Liver (tissue), 3 donors: ENCODE data around the gene TSPAN7.

Experiments used
- EGR1 ChIP-seq, 2 donors: IDR thresholded peaks; 2 replicates each; pipeline ENCODE4 v1.6.1; 2016 to 2018; ENCODE audit warnings: antibody characterized with exemption in 2 of 2, low read depth in 2 of 2
- FOXA1 ChIP-seq: IDR thresholded peaks from 2 replicates; pipeline ENCODE4 v1.6.1; 2016; ENCODE audit warnings: antibody characterized with exemption
- FOXA2 ChIP-seq: IDR thresholded peaks from 2 replicates; pipeline ENCODE4 v1.6.1; 2016; ENCODE audit warnings: antibody characterized with exemption
- GABPA ChIP-seq, 2 donors: IDR thresholded peaks in 1 of 2; conservative IDR thresholded peaks in 1 of 2; 2 replicates each; pipeline ENCODE4 v1.6.1; 2016; ENCODE audit warnings: antibody characterized with exemption in 2 of 2, mild to moderate bottlenecking in 1 of 2, moderate library complexity in 1 of 2
- HNF4A ChIP-seq, 2 donors: conservative IDR thresholded peaks; 2 replicates each; pipeline ENCODE4 v1.6.1; 2016; ENCODE audit warnings: antibody characterized with exemption in 2 of 2, mild to moderate bottlenecking in 2 of 2
- JUND ChIP-seq, 2 donors: IDR thresholded peaks; 2 replicates each; pipeline ENCODE4 v1.6.1; 2016; ENCODE audit warnings: antibody characterized with exemption in 2 of 2
- RAD21 ChIP-seq, 2 donors: IDR thresholded peaks; 2 replicates each; pipeline ENCODE4 v1.6.1; 2016; ENCODE audit warnings: antibody characterized with exemption in 2 of 2, mild to moderate bottlenecking in 2 of 2
- SP1 ChIP-seq: IDR thresholded peaks from 2 replicates; pipeline ENCODE4 v1.6.1; 2018; ENCODE audit warnings: antibody characterized with exemption, mild to moderate bottlenecking
- TAF1 ChIP-seq: conservative IDR thresholded peaks from 2 replicates; pipeline ENCODE4 v1.6.1; 2016; ENCODE audit warnings: antibody characterized with exemption, mild to moderate bottlenecking
- YY1 ChIP-seq: IDR thresholded peaks from 2 replicates; pipeline ENCODE4 v1.6.1; 2016; ENCODE audit warnings: antibody characterized with exemption, mild to moderate bottlenecking
- TF ChIP-seq, protein P1 (sequence below): IDR thresholded peaks from 2 replicates; pipeline ENCODE4 v1.6.1; 2016; ENCODE audit warnings: antibody characterized with exemption, mild to moderate bottlenecking
- TF ChIP-seq, protein P2 (sequence below): fragments of 150-350 bp; IDR thresholded peaks from 2 replicates; pipeline ENCODE4 v1.5.1; 2017; ENCODE audit warnings: improper control_type of control experiment, low read depth, low read length; ENCODE audit not compliant: missing input control
- TF ChIP-seq, protein P3 (sequence below): IDR thresholded peaks from 2 replicates; pipeline ENCODE4 v1.6.1; 2016; ENCODE audit warnings: antibody characterized with exemption
- TF ChIP-seq, protein P4 (sequence below): IDR thresholded peaks from 2 replicates; pipeline ENCODE4 v1.6.1; 2016; ENCODE audit warnings: antibody characterized with exemption
- donor health status: healthy.
- donor health status: healthy.

DNA sequence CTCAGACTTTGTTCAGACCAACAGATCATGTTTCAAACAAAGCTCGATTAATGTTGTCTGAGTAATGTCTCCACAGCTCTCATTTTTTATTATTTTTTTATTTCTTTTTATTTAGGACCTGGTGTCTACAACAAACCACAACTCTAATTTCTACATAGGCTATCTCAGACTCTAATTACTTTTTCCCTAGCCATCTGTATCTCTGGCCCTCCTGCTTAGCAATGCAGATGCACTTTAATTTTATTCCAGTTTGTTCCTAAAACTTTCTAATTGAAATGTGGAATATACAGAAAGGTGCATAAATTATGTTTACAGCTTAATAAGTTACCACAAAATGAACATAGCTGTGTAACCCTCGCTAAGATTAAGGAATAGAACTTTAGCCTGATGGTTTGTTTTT lies 120.8 kb downstream of the TSPAN7 start:
- TF ChIP-seq, protein P1, sequence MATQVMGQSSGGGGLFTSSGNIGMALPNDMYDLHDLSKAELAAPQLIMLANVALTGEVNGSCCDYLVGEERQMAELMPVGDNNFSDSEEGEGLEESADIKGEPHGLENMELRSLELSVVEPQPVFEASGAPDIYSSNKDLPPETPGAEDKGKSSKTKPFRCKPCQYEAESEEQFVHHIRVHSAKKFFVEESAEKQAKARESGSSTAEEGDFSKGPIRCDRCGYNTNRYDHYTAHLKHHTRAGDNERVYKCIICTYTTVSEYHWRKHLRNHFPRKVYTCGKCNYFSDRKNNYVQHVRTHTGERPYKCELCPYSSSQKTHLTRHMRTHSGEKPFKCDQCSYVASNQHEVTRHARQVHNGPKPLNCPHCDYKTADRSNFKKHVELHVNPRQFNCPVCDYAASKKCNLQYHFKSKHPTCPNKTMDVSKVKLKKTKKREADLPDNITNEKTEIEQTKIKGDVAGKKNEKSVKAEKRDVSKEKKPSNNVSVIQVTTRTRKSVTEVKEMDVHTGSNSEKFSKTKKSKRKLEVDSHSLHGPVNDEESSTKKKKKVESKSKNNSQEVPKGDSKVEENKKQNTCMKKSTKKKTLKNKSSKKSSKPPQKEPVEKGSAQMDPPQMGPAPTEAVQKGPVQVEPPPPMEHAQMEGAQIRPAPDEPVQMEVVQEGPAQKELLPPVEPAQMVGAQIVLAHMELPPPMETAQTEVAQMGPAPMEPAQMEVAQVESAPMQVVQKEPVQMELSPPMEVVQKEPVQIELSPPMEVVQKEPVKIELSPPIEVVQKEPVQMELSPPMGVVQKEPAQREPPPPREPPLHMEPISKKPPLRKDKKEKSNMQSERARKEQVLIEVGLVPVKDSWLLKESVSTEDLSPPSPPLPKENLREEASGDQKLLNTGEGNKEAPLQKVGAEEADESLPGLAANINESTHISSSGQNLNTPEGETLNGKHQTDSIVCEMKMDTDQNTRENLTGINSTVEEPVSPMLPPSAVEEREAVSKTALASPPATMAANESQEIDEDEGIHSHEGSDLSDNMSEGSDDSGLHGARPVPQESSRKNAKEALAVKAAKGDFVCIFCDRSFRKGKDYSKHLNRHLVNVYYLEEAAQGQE, result no peak
- TF ChIP-seq RAD21 (IDR thresholded peaks at IDR 0.05), result no peak
- TF ChIP-seq, protein P2, sequence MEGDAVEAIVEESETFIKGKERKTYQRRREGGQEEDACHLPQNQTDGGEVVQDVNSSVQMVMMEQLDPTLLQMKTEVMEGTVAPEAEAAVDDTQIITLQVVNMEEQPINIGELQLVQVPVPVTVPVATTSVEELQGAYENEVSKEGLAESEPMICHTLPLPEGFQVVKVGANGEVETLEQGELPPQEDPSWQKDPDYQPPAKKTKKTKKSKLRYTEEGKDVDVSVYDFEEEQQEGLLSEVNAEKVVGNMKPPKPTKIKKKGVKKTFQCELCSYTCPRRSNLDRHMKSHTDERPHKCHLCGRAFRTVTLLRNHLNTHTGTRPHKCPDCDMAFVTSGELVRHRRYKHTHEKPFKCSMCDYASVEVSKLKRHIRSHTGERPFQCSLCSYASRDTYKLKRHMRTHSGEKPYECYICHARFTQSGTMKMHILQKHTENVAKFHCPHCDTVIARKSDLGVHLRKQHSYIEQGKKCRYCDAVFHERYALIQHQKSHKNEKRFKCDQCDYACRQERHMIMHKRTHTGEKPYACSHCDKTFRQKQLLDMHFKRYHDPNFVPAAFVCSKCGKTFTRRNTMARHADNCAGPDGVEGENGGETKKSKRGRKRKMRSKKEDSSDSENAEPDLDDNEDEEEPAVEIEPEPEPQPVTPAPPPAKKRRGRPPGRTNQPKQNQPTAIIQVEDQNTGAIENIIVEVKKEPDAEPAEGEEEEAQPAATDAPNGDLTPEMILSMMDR, result no peak
- no peak for TF ChIP-seq JUND (IDR thresholded peaks at IDR 0.05)
- no peak for TF ChIP-seq YY1
- TF ChIP-seq, protein P3, sequence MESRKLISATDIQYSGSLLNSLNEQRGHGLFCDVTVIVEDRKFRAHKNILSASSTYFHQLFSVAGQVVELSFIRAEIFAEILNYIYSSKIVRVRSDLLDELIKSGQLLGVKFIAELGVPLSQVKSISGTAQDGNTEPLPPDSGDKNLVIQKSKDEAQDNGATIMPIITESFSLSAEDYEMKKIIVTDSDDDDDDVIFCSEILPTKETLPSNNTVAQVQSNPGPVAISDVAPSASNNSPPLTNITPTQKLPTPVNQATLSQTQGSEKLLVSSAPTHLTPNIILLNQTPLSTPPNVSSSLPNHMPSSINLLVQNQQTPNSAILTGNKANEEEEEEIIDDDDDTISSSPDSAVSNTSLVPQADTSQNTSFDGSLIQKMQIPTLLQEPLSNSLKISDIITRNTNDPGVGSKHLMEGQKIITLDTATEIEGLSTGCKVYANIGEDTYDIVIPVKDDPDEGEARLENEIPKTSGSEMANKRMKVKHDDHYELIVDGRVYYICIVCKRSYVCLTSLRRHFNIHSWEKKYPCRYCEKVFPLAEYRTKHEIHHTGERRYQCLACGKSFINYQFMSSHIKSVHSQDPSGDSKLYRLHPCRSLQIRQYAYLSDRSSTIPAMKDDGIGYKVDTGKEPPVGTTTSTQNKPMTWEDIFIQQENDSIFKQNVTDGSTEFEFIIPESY, result no peak
- TF ChIP-seq, protein P4, sequence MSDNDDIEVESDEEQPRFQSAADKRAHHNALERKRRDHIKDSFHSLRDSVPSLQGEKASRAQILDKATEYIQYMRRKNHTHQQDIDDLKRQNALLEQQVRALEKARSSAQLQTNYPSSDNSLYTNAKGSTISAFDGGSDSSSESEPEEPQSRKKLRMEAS, result no peak
- no peak for TF ChIP-seq TAF1
- TF ChIP-seq SP1, result no peak
- TF ChIP-seq FOXA1, result no peak
- no peak for TF ChIP-seq HNF4A (conservative IDR thresholded peaks at IDR 0.05)
- no peak for TF ChIP-seq EGR1 (IDR thresholded peaks at IDR 0.05; ENCODE audit: low read depth in 2 of 2)
- no peak for TF ChIP-seq GABPA (IDR thresholded peaks at IDR 0.05 in 1 of 2, conservative IDR thresholded peaks at IDR 0.05 in 1 of 2)
- TF ChIP-seq FOXA2, result no peak
